Activated naive CD4-positive, alpha-beta T cell treated with anti-CD3 and anti-CD28 coated beads, Interleukin-2, amount 10 ng/mL, durations not matched to agents 7 days and 5 days (primary cell): ENCODE results near the gene FOXO3.

Experiments used
- CTCF ChIA-PET: fragments of 350-600 bp; sonication (Branson Sonifier 250); formaldehyde crosslinking; loops from one replicate; lab custom pipeline; 2021; ENCODE audit warnings: antibody characterized with exemption; lab: Charles Lee
- DNase-seq: peaks from one replicate; pipeline ENCODE4 v3.0.0-alpha.2; 2020
- H3K27ac Mint-ChIP-seq: one replicate; pipeline ENCODE4 v1.8.0; 2021; ENCODE audit warnings: mild to moderate bottlenecking, moderate library complexity, mixed read lengths
- H3K27me3 Mint-ChIP-seq: one replicate; pipeline ENCODE4 v1.8.0; 2021; ENCODE audit warnings: mild to moderate bottlenecking, mixed read lengths
- H3K36me3 Mint-ChIP-seq: one replicate; pipeline ENCODE4 v1.8.0; 2021; ENCODE audit warnings: mixed read lengths
- H3K4me1 Mint-ChIP-seq: one replicate; pipeline ENCODE4 v1.8.0; 2021; ENCODE audit warnings: mixed read lengths
- H3K4me3 Mint-ChIP-seq: one replicate; pipeline ENCODE4 v1.8.0; 2021; ENCODE audit warnings: mild to moderate bottlenecking, moderate library complexity, mixed read lengths
- H3K9me3 Mint-ChIP-seq: one replicate; pipeline ENCODE4 v1.8.0; 2021; ENCODE audit warnings: mixed read lengths

The FOXO3 gene

DNA sequence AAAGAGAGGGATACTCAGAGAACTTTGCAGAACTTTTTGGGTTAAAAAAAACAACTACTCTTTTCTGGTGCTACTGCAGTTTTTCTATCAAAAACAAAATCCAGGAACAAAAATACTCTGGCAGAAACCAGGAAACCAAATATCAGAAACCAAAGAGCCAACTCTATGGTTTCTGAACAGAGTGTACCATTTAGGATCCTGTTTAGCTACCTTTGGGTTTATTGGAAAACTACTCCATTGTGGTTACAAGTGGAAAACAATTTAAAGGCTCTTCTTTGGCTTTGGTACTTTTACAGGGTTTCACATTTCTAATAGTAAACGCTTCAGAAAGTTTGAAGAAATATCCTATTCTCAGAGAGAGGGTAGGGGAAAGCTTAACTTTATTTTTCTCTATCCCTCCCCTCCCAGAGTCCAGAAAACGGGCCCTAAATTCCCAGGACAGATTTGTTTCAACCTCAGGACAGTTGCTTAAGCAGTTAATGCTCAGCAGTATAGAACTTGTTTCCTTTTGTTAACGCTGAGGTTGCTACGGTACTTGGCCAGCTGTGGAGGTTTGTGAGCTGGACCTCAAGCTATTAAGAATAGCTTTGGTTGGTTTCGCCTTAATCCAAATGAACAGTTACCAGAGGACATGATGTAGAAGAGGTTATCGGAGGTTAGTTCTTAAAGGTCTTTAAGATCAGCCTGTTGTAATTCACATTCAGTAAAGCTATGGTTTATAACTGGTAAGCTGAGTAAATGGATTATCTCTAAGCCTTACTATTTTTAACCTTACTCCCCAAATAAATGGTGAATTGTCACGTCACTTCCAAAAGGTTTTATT lies 47.9 kb downstream of the FOXO3 start:
- Mint-ChIP-seq H3K4me3 (no peak overlapping the region), H3K36me3 (no peaks in the 10 kb centered on the region), H3K27ac (no peak overlapping the region), H3K27me3 (no peaks in the 10 kb centered on the region), H3K9me3 (peaks cover 6% of the 10 kb centered on the region), H3K4me1 (no peaks in the 10 kb centered on the region)
- CTCF ChIA-PET, result no interaction called here
- no peak for DNase-seq

DNA sequence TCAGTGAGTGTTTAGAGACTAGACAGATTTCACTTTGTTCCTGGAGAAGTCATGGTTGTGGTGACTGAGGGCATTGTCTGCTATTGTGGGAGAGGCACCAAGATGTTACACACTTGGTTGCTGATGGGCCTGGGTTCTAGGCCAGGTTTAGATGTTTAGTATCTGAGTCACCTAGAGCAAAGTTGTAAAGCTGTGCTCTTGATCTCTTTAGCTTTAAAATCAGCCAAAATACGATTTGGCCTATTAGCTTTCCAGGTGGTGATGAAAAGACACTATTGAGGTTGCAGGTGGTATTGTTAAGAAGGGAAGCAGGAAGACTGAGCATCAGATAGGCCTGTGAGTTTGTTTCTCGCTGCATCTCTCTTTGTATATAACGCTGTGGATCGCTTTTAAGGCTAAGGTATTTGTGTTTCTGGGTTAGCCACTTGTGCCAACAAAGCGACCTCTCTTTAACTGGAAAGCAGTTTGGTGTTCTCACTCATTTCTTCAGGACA lies 48.6 kb downstream of the FOXO3 start:
- no peaks in the 10 kb centered on the region for H3K4me1 Mint-ChIP-seq
- peaks cover 6% of the 10 kb centered on the region for H3K9me3 Mint-ChIP-seq
- H3K36me3 Mint-ChIP-seq, result no peaks in the 10 kb centered on the region
- no peak overlapping the region for H3K4me3 Mint-ChIP-seq
- no peaks in the 10 kb centered on the region for H3K27me3 Mint-ChIP-seq
- no peak for DNase-seq
- CTCF ChIA-PET, result no interaction called here
- no peak overlapping the region for H3K27ac Mint-ChIP-seq

- Mint-ChIP-seq H3K9me3 (peaks cover 6% of the 10 kb centered on the region), H3K4me1 (no peaks in the 10 kb centered on the region), H3K27me3 (no peaks in the 10 kb centered on the region), H3K36me3 (no peaks in the 10 kb centered on the region), H3K27ac (no peak overlapping the region), H3K4me3 (no peak overlapping the region)
- CTCF ChIA-PET, result no interaction called here
- no peak for DNase-seq
Measured at GRCh38 chr6:108610270-108610839, 49.6 kb downstream of the FOXO3 start.

DNA sequence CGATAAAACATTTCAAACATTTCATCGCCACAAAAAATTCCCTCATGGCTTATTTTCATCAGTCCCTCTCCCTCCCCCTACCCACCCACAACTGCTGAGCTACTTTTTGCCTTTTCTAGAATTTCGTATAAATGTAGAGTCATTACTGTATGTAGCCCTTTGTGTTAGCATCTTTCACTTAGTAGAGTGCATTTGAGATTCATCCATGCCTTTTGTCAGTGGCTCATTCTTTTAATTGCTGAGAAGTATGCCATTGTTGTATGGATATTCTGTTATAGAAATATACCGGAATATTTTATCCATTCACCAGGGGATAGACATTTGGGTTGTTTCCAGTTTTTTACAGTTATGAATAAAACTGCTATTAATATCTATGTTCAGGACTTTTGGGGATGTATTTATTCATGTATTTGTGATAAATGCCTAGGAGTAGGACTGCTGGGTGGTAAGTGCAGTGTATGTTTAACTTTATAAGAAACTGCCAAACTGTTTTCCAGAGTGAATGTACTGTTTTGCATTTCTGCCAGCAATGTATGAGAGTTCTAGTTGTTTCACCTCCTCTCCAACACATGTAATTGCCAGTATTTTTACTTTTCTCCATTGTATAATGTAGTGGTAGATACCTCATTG lies 50.4 kb downstream of the FOXO3 start:
- no peak for DNase-seq
- H3K27ac Mint-ChIP-seq, result no peak overlapping the region
- no peaks in the 10 kb centered on the region for H3K4me1 Mint-ChIP-seq
- H3K9me3 Mint-ChIP-seq, result peaks cover 6% of the 10 kb centered on the region
- no peaks in the 10 kb centered on the region for H3K36me3 Mint-ChIP-seq
- CTCF ChIA-PET, result no interaction called here
- H3K27me3 Mint-ChIP-seq, result no peaks in the 10 kb centered on the region
- H3K4me3 Mint-ChIP-seq, result no peak overlapping the region

DNA sequence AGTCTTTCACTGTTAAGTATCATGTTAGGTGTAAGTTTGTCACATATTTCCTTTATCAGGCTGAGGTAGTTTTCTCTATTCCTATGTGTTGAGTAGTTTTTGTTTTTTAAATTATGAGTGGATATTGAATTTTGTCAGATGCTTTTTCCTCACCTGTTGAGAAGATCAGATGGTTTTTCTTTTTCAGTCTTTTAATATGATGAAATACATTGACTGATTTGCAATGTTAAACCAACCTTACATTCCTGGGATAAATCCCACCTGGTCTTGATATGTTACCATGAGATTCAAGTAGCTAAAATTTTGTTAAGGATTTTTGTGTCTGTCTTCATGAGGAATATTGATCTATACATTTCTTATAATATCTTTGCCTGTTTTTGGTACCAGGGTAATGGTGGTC lies 52.1 kb downstream of the FOXO3 start:
- CTCF ChIA-PET, result no interaction called here
- Mint-ChIP-seq H3K4me3 (no peak overlapping the region), H3K27ac (no peak overlapping the region), H3K36me3 (no peaks in the 10 kb centered on the region), H3K9me3 (peaks cover 6% of the 10 kb centered on the region), H3K27me3 (no peaks in the 10 kb centered on the region), H3K4me1 (no peaks in the 10 kb centered on the region)
- DNase-seq, result no peak

- H3K36me3 Mint-ChIP-seq, result no peaks in the 10 kb centered on the region
- H3K4me3 Mint-ChIP-seq, result no peak overlapping the region
- CTCF ChIA-PET, result no interaction called here
- no peak overlapping the region for H3K27ac Mint-ChIP-seq
- H3K27me3 Mint-ChIP-seq, result no peaks in the 10 kb centered on the region
- DNase-seq, result no peak
- H3K9me3 Mint-ChIP-seq, result peaks cover 6% of the 10 kb centered on the region
- H3K4me1 Mint-ChIP-seq, result peaks cover 10% of the 10 kb centered on the region
Measured at GRCh38 chr6:108616544-108616943, 55.8 kb downstream of the FOXO3 start.

- Mint-ChIP-seq H3K4me3 (no peak overlapping the region), H3K9me3 (peaks cover 6% of the 10 kb centered on the region), H3K4me1 (peaks cover 12% of the 10 kb centered on the region), H3K27me3 (no peaks in the 10 kb centered on the region), H3K27ac (no peak overlapping the region), H3K36me3 (no peaks in the 10 kb centered on the region)
- CTCF ChIA-PET, result no interaction called here
- no peak for DNase-seq
Measured at GRCh38 chr6:108616973-108617372, 56.3 kb downstream of the FOXO3 start.

DNA sequence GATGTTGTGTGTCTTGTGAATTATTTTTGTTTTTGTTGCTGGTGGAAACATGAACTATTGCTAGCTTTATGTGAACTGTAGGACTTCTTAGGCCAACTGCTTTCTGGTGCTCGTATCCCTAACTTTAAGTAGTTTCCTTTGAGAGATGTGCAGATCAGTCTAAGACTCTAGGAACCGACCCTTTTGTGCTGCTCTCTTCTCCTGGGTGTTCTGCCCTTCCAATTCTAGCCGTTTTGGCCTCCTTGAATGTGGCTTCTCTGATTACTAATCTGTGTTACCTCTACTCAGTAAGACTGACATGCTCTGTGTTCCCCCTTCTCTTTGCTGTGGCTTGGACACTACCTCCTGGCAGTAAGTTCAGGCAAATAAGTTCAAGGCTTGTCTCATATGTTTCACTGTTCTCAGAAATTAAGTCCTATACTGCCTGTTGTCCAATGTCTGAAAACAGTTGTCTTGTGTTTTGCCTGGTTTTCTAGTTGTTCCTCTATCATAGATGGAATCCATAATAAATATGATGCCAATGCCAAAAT lies 58.0 kb downstream of the FOXO3 start:
- no peaks in the 10 kb centered on the region for H3K9me3 Mint-ChIP-seq
- DNase-seq, result no peak
- peaks cover 16% of the 10 kb centered on the region for H3K4me1 Mint-ChIP-seq
- H3K36me3 Mint-ChIP-seq, result no peaks in the 10 kb centered on the region
- CTCF ChIA-PET, result no interaction called here
- no peaks in the 10 kb centered on the region for H3K27me3 Mint-ChIP-seq
- no peak overlapping the region for H3K4me3 Mint-ChIP-seq
- H3K27ac Mint-ChIP-seq, result no peak overlapping the region

- Mint-ChIP-seq H3K36me3 (no peaks in the 10 kb centered on the region), H3K27me3 (no peaks in the 10 kb centered on the region), H3K27ac (no peak overlapping the region), H3K4me3 (no peak overlapping the region), H3K4me1 (peaks cover 16% of the 10 kb centered on the region), H3K9me3 (no peaks in the 10 kb centered on the region)
- CTCF ChIA-PET, result no interaction called here
- DNase-seq, result no peak
Measured at GRCh38 chr6:108619431-108620197, 58.9 kb downstream of the FOXO3 start.

GRCh38 chr6:108621117-108621516 lies 60.4 kb downstream of the FOXO3 start:
- Mint-ChIP-seq H3K9me3 (no peaks in the 10 kb centered on the region), H3K4me3 (no peak overlapping the region), H3K36me3 (no peaks in the 10 kb centered on the region), H3K27me3 (no peaks in the 10 kb centered on the region), H3K4me1 (peaks cover 16% of the 10 kb centered on the region), H3K27ac (no peak overlapping the region)
- no peak for DNase-seq
- CTCF ChIA-PET, result no interaction called here

DNA sequence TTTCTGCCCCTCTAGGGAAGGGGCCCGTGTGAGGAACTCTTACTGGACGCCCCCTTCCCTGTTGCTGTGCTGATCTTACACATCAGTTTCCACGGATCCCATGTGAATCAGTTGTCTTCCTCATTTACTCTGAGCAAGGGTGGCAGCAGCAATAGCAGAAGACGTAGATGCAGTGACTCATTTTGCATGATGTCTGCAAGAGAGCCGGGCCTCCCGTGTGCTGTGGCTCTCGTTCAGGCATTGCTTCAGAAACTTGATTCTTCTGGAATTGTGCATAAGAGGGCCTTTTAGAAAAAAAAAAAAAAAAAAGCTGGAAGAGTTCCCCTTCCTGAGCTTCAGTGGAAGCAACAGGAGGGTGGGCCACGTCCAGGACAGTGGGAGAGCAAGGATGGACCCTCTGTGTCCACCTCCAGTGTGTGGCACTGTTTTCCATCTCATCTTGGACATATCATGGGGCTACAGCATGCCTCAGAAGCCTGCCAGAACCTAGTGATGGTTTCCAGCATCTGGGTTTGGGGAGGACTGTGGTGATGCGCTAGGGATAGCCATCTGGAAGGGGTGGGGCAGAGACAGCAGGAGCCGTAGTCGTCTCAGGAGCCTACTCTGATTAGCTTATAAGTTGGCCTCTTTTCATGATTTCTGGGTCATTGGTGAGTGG lies 62.1 kb downstream of the FOXO3 start:
- peaks cover 17% of the 10 kb centered on the region for H3K4me1 Mint-ChIP-seq
- DNase-seq, result no peak
- no peaks in the 10 kb centered on the region for H3K27me3 Mint-ChIP-seq
- no peaks in the 10 kb centered on the region for H3K36me3 Mint-ChIP-seq
- H3K27ac Mint-ChIP-seq, result no peak overlapping the region
- no peak overlapping the region for H3K4me3 Mint-ChIP-seq
- CTCF ChIA-PET, result no interaction called here
- H3K9me3 Mint-ChIP-seq, result no peaks in the 10 kb centered on the region

DNA sequence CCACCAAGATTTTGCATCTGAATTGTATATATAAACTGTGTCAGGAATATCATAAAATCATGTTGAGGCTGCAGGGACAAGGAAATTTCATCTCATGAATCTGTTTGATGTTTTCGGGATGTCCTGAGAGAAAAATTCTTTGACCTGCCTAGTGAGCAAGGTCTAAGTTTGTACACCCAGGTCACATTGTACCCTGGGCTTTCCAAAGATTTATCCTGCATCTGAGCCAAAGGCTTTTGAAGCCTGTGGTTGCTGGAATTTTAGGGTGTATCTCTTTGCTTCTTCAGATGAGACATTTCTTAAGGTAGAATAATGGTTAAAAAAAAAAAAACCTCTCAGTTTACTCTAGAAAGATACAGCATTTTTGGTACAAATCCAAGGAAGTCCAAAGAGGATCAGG lies 63.3 kb downstream of the FOXO3 start:
- Mint-ChIP-seq H3K4me1 (peaks cover 25% of the 10 kb centered on the region), H3K27me3 (no peaks in the 10 kb centered on the region), H3K36me3 (no peaks in the 10 kb centered on the region), H3K4me3 (no peak overlapping the region), H3K27ac (no peak overlapping the region), H3K9me3 (no peaks in the 10 kb centered on the region)
- DNase-seq, result no peak
- CTCF ChIA-PET, result no interaction called here

DNA sequence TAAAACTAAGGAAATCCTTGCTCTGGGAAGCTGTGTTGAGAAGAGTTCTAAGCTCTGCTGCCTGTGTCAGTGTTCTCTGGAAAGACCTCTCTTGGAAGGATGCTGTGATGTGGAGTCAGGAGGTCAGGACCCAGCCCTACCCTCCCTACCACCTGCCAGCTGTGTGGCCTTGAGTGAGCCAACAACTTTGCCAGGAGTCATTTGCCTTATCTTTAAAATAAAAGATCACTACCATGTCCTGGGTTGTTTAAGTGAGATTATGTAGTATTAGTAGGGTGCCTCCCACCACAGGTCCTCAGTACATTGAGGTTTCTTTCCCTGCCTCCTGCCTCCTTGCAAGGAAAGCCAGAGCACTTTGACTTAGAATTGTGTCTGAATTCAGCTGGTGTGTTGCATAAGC lies 64.9 kb downstream of the FOXO3 start:
- no peaks in the 10 kb centered on the region for H3K27me3 Mint-ChIP-seq
- no peak overlapping the region for H3K4me3 Mint-ChIP-seq
- H3K27ac Mint-ChIP-seq, result no peak overlapping the region
- H3K36me3 Mint-ChIP-seq, result no peaks in the 10 kb centered on the region
- H3K9me3 Mint-ChIP-seq, result no peaks in the 10 kb centered on the region
- CTCF ChIA-PET, result no interaction called here
- H3K4me1 Mint-ChIP-seq, result peaks cover 32% of the 10 kb centered on the region
- no peak for DNase-seq

- no peaks in the 10 kb centered on the region for H3K9me3 Mint-ChIP-seq
- CTCF ChIA-PET, result no interaction called here
- H3K27ac Mint-ChIP-seq, result no peak overlapping the region
- no peaks in the 10 kb centered on the region for H3K27me3 Mint-ChIP-seq
- H3K4me1 Mint-ChIP-seq, result peaks cover 43% of the 10 kb centered on the region
- no peaks in the 10 kb centered on the region for H3K36me3 Mint-ChIP-seq
- no peak overlapping the region for H3K4me3 Mint-ChIP-seq
- no peak for DNase-seq
Measured at GRCh38 chr6:108626777-108627176, 66.1 kb downstream of the FOXO3 start.
